ENCODE data around the gene CHST1. TPM values are rescaled to one million over a fixed set of nuclear protein-coding genes. Genes with fewer than 3 reads are reported as not detected.

Gene CHST1
- total and polyA plus RNA-seq, 2 donors (not counting 3 experiments of a cell fraction or from before 2014, with no cell fraction given) = 12.6 to 40.5 TPM

DNA sequence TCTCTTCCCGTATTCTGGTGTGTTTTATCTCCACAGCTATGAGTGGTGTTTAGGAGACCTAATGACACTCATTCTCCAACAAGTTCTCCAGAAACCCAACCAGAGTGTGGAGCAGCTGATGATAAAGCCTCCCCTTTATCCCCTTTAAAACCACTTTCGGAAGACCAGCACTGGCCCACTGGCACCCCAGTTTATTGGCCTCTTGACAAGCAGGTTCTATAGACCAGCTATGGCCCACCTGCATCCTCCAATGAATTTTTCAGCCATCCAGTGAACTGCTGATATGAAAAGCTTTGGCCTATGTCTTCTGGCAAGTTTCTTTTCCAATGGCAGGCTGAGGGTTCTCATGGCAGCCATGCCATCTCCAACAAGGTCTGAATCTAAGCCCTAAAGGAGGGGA lies 27.4 kb downstream of the CHST1 start:
- peaks cover 17% of the 10 kb centered on the region for H3K4me1 ChIP-seq (ENCODE audit: control insufficient read depth, extremely low read depth, insufficient read depth, low read length)
- no peaks in the 10 kb centered on the region for H3K36me3 ChIP-seq (ENCODE audit: control insufficient read depth in 2 of 2, extremely low read depth in 1 of 2, insufficient read depth in 2 of 2, low read length in 2 of 2)
- H2AFZ ChIP-seq (ENCODE audit: low read depth, low read length) = no peak overlapping the region
- TF ChIP-seq GATA2 (IDR thresholded peaks at IDR 0.05; ENCODE audit: insufficient read depth, insufficient read length, low read depth, low read length) (no peak), MAX (IDR thresholded peaks at IDR 0.05; ENCODE audit: insufficient read depth, insufficient read length) (no peak), MYC (IDR thresholded peaks at IDR 0.05; ENCODE audit: low read depth, low read length) (no peak), JUN (IDR thresholded peaks at IDR 0.05; ENCODE audit: borderline replicate concordance, insufficient read depth, insufficient read length, low read depth) (no peak), FOS (IDR thresholded peaks at IDR 0.05; ENCODE audit: borderline replicate concordance, insufficient read depth, low read length) (no peak), POLR2AphosphoS5 (IDR thresholded peaks at IDR 0.05; ENCODE audit: insufficient read depth, low read depth, low read length) (no peak), EZH2 (IDR thresholded peaks at IDR 0.05; ENCODE audit: borderline replicate concordance, low read depth, low read length, severe bottlenecking) (no peak), POLR2A (IDR thresholded peaks at IDR 0.05; ENCODE audit: low read depth, low read length) (no peak)
- TF ChIP-seq, protein P1, sequence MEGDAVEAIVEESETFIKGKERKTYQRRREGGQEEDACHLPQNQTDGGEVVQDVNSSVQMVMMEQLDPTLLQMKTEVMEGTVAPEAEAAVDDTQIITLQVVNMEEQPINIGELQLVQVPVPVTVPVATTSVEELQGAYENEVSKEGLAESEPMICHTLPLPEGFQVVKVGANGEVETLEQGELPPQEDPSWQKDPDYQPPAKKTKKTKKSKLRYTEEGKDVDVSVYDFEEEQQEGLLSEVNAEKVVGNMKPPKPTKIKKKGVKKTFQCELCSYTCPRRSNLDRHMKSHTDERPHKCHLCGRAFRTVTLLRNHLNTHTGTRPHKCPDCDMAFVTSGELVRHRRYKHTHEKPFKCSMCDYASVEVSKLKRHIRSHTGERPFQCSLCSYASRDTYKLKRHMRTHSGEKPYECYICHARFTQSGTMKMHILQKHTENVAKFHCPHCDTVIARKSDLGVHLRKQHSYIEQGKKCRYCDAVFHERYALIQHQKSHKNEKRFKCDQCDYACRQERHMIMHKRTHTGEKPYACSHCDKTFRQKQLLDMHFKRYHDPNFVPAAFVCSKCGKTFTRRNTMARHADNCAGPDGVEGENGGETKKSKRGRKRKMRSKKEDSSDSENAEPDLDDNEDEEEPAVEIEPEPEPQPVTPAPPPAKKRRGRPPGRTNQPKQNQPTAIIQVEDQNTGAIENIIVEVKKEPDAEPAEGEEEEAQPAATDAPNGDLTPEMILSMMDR (IDR thresholded peaks at IDR 0.05; ENCODE audit: extremely low read depth in 1 of 2, insufficient read depth in 1 of 2, low read depth in 1 of 2, low read length in 2 of 2) = no peak
- H3K27me3 ChIP-seq (ENCODE audit: control insufficient read depth in 2 of 2, insufficient read depth in 2 of 2, low read length in 2 of 2) = peaks cover 0 to 3% of the 10 kb centered on the region in 2 experiments
- BruUV-seq (replicated peaks) = no TSS peak
- no peak overlapping the region for H3K4me2 ChIP-seq (ENCODE audit: insufficient read depth, low read length)
- intact Hi-C loops (cut with micrococcal nuclease) (no loop called here), dilution Hi-C loops (cut with MboI; ENCODE audit: extremely low pct_ligation_motif_present, low sequenced_read_pairs) (no loop called here)
- H3K27ac ChIP-seq (ENCODE audit: insufficient read depth, low read depth, low read length) = no peak overlapping the region
- no peaks in the 10 kb centered on the region for H3K79me2 ChIP-seq (ENCODE audit: control insufficient read depth, insufficient read depth, low read length)
- ChIA-PET CTCF (interaction anchor here (3.3 kb wide), 1 partner anchor 16 kb away, joined by 21 read pairs; no protein-coding TSS in a partner anchor), POLR2A (no interaction called here)
- H3K9me1 ChIP-seq (replicated peaks; ENCODE audit: control insufficient read depth, extremely low read depth, insufficient read depth, low read length) = no peaks in the 10 kb centered on the region
- H3K4me3 ChIP-seq (replicated peaks in 1 of 3; ENCODE audit: insufficient read depth in 1 of 3, low read depth in 1 of 3, low read length in 3 of 3) = no peak overlapping the region
- H4K20me1 ChIP-seq (replicated peaks; ENCODE audit: control insufficient read depth, extremely low read depth, insufficient read depth, low read length) = no peaks in the 10 kb centered on the region
- no peak for FAIRE-seq
- no peak for DNase-seq (ENCODE audit: low read depth, low spot score)
- H3K9ac ChIP-seq (replicated peaks; ENCODE audit: extremely low read depth, insufficient read depth, low read length) = no peak overlapping the region
- no peaks in the 10 kb centered on the region for H3K9me3 ChIP-seq (replicated peaks; ENCODE audit: control insufficient read depth, insufficient read depth, low read length)

Measured in endothelial cell of umbilical vein (primary cell).